Measurements from ENCODE around the gene HCN2. TPM values are rescaled to one million over a fixed set of nuclear protein-coding genes. Genes with fewer than 3 reads are reported as not detected.

HCN2 gene
- total and polyA plus RNA-seq, 2 of the 8 experiments (the other 6 are each of a cell fraction or from before 2014, with no cell fraction given): 1.0 to 4.0 TPM

- Histone ChIP-seq H2AK5ac (ENCODE audit: low read depth, low read length) (no peak overlapping the region; the same call in 1 of the 2 replicates), H2BK5ac (ENCODE audit: low read depth, low read length) (peak overlapping the region; percentile 74; the same call in 1 of the 2 replicates), H3K4me2 (ENCODE audit: insufficient read depth in 1 of 2, low read depth in 2 of 2, low read length in 2 of 2) (peak overlapping the region; percentile 75 to 78), H4K91ac (replicated peaks; ENCODE audit: insufficient read length, low read length) (no peak overlapping the region), H3K18ac (ENCODE audit: extremely low read depth, low read length) (no peak overlapping the region), H3K9me3 (ENCODE audit: insufficient read depth in 2 of 2, low read depth in 1 of 2, low read length in 1 of 2) (no peaks in the 10 kb centered on the region), H4K20me1 (replicated peaks in 1 of 2; ENCODE audit: control insufficient read depth in 1 of 2, insufficient read depth in 2 of 2, low read length in 2 of 2) (peaks cover 4 to 5% of the 10 kb centered on the region in 2 experiments), H3K9ac (replicated peaks in 1 of 4; ENCODE audit: extremely low read depth in 1 of 4, low read depth in 3 of 4, low read length in 3 of 4) (peak overlapping the region; percentile 9 to 89 (median 70)), H3K4me3 (ENCODE audit: extremely low read depth in 1 of 4, insufficient read depth in 2 of 4, low read depth in 3 of 4, low read length in 4 of 4) (peak overlapping the region; percentile 76 to 99 (median 97)), H3K23ac (ENCODE audit: insufficient read length) (no peak overlapping the region), H2BK20ac (ENCODE audit: low read length) (no peak overlapping the region), H3K23me2 (ENCODE audit: low read depth, low read length) (peaks cover 8% of the 10 kb centered on the region), H3K36me3 (ENCODE audit: control insufficient read depth in 2 of 4, insufficient read depth in 4 of 4, low read length in 3 of 4) (peaks cover 0 to 8% (median 2%) of the 10 kb centered on the region in 4 experiments; a peak in 5 of 8 replicates), H3K79me1 (ENCODE audit: low read depth, low read length) (peaks cover 9% of the 10 kb centered on the region), H3K27me3 (replicated peaks in 1 of 4; ENCODE audit: control insufficient read depth in 3 of 4, extremely low read depth in 1 of 4, insufficient read depth in 3 of 4, low read length in 3 of 4) (peaks cover 0 to 19% (median 9%) of the 10 kb centered on the region in 4 experiments; a peak in 5 of 7 replicates), H3K79me2 (ENCODE audit: control insufficient read depth in 1 of 2, insufficient read depth in 2 of 2, low read length in 2 of 2) (peaks cover 0 to 18% of the 10 kb centered on the region in 2 experiments; a peak in 1 of 4 replicates), H2BK12ac (ENCODE audit: low read depth, low read length) (no peak overlapping the region), H2BK15ac (ENCODE audit: low read length) (no peak overlapping the region), H2AFZ (ENCODE audit: low read length) (no peak overlapping the region), H3K27ac (ENCODE audit: low read depth, low read length) (no peak overlapping the region), H3K4me1 (replicated peaks in 1 of 4; ENCODE audit: control insufficient read depth in 3 of 4, insufficient read depth in 4 of 4, low read length in 3 of 4) (peaks cover 0 to 10% (median 3%) of the 10 kb centered on the region in 4 experiments; a peak in 4 of 7 replicates), H3K4ac (replicated peaks; ENCODE audit: insufficient read length, low read depth, low read length) (no peak overlapping the region), H3K14ac (ENCODE audit: insufficient read length) (no peak overlapping the region), H2BK120ac (replicated peaks; ENCODE audit: low read depth, low read length) (no peak overlapping the region), H3K56ac (replicated peaks; ENCODE audit: insufficient read length, low read depth, low read length) (no peak overlapping the region), H4K5ac (ENCODE audit: insufficient read length, low read depth, low read length) (peak overlapping the region; percentile 39), H4K8ac (ENCODE audit: extremely low read depth, insufficient read depth, low read length) (peak overlapping the region; percentile 84; the same call in 1 of the 2 replicates)
- ChIA-PET CTCF (ENCODE audit: partially characterized antibody) (interaction anchor here (1.0 to 1.8 kb wide), 5 partner anchors 11 to 127 kb away, joined by 3 to 4 read pairs (median 3); no protein-coding TSS in a partner anchor), POLR2A (ENCODE audit: partially characterized antibody) (interaction anchor here (1.3 to 3.2 kb wide), 4 partner anchors 8 to 61 kb away, joined by 3 to 11 read pairs (median 4); partner anchors contain the start of gene BSG)
- no peak for FAIRE-seq
- WGBS, 2 experiments (ENCODE audit: extremely low coverage in 1 of 2, insufficient coverage in 1 of 2, insufficient read length in 1 of 2, insufficient replicate concordance in 2 of 2, low coverage in 1 of 2, low lambda C conversion rate in 2 of 2, missing lambda C conversion rate in 1 of 2): 38% methylated on average over 27 of the region's 32 CpGs; no CpG with 5 or more reads in 1 of the 2 experiments
- DNase-seq (ENCODE audit: low read depth in 1 of 2, low spot score in 2 of 2): no peak
- TF ChIP-seq BRCA1 (IDR thresholded peaks at IDR 0.05; ENCODE audit: low read depth, low read length) (no peak), KDM1A (IDR thresholded peaks at IDR 0.05; ENCODE audit: borderline replicate concordance, low read length) (peak; percentile 13; the same call in 1 of the 2 replicates), JUN (IDR thresholded peaks at IDR 0.05; ENCODE audit: low read depth, low read length) (no peak), SAP30 (IDR thresholded peaks at IDR 0.05; ENCODE audit: insufficient read depth, insufficient replicate concordance, low read length) (peak; percentile 61), SIN3A (conservative IDR thresholded peaks at IDR 0.05 in 1 of 2, IDR thresholded peaks at IDR 0.05 in 1 of 2; ENCODE audit: low read depth in 1 of 2, low read length in 2 of 2) (peak in 1 of 2 experiments; percentile 28; a peak in 1 of 4 replicates)
Measured at GRCh38 chr19:633786-634639, 44.3 kb downstream of the HCN2 start.
